ENCODE results near the gene ITPRIP.

Gene ITPRIP

GRCh38 chr10:104342941-104343411 is 4.7 kb upstream of the ITPRIP start:
- H3K4me3 ChIP-seq = no peak overlapping the region
- no peak for TF ChIP-seq CTCF (IDR thresholded peaks at IDR 0.05)
- no peak for DNase-seq (ENCODE audit: low spot score)
- no peak overlapping the region for H3K27ac ChIP-seq

GRCh38 chr10:104340641-104341040 is 2.4 kb upstream of the ITPRIP start:
- H3K4me3 ChIP-seq = no peak overlapping the region
- peak; percentile 56 for DNase-seq (ENCODE audit: low spot score)
- H3K27ac ChIP-seq = peak overlapping the region; percentile 99 to 100
- no peak for TF ChIP-seq CTCF (IDR thresholded peaks at IDR 0.05)

- no peak for TF ChIP-seq CTCF (IDR thresholded peaks at IDR 0.05)
- H3K27ac ChIP-seq = peak overlapping the region; percentile 99 to 100
- DNase-seq (ENCODE audit: low spot score) = peak; percentile 70
- peak overlapping the region; percentile 97 for H3K4me3 ChIP-seq
Observed at GRCh38 chr10:104340111-104340526, 1.9 kb upstream of the ITPRIP start.

GRCh38 chr10:104339469-104340110 is 1.3 kb upstream of the ITPRIP start:
- TF ChIP-seq CTCF (IDR thresholded peaks at IDR 0.05) = no peak
- DNase-seq (ENCODE audit: low spot score) = peak; percentile 81
- peak overlapping the region; percentile 97 for H3K4me3 ChIP-seq
- H3K27ac ChIP-seq = peak overlapping the region; percentile 99 to 100

GRCh38 chr10:104337521-104337984 is 712 bp downstream of the ITPRIP start:
- TF ChIP-seq CTCF (IDR thresholded peaks at IDR 0.05) = no peak
- H3K4me3 ChIP-seq = peak overlapping the region; percentile 97
- DNase-seq (ENCODE audit: low spot score) = peak; percentile 77
- peak overlapping the region; percentile 99 to 100 for H3K27ac ChIP-seq

GRCh38 chr10:104336821-104337467 is 1.3 kb downstream of the ITPRIP start:
- peak; percentile 62 for DNase-seq (ENCODE audit: low spot score)
- Histone ChIP-seq H3K4me3 (peak overlapping the region; percentile 97), H3K27ac (peak overlapping the region; percentile 99 to 100)
- TF ChIP-seq CTCF (IDR thresholded peaks at IDR 0.05) = no peak
